WERI-Rb-1 (cell line): ENCODE results near the gene KCNIP1.
A peak's percentile ranks its signal among the peaks of the same experiment; 100 is the strongest.

ENCODE experiments used
- DNase-seq: peaks from one replicate; pipeline ENCODE4 v3.0.0-alpha.2; 2020
- H3K27ac ChIP-seq: fragments of 250-450 bp; sonication (Bioruptor Pico); 2 replicates; pipeline ENCODE4 v1.5.1; 2020; ENCODE audit warnings: mild to moderate bottlenecking, moderate library complexity
- H3K27me3 ChIP-seq: fragments of 250-450 bp; sonication (Bioruptor Pico); 2 replicates; pipeline ENCODE4 v1.5.1; 2021; ENCODE audit warnings: mild to moderate bottlenecking, low read depth, moderate library complexity; ENCODE audit not compliant: insufficient read depth, severe bottlenecking
- H3K36me3 ChIP-seq: fragments of 250-450 bp; sonication (Bioruptor Pico); 2 replicates; pipeline ENCODE4 v1.5.1; 2020; ENCODE audit warnings: mild to moderate bottlenecking, moderate library complexity
- H3K4me3 ChIP-seq: 2 replicates; pipeline ENCODE4 v1.5.1; 2011; ENCODE audit warnings: low read depth, mild to moderate bottlenecking, control low read depth, low read length
- H3K9me3 ChIP-seq: fragments of 250-450 bp; sonication (Bioruptor Pico); 2 replicates; pipeline ENCODE4 v1.5.1; 2021; ENCODE audit warnings: mild to moderate bottlenecking, moderate library complexity; ENCODE audit not compliant: severe bottlenecking
- TF ChIP-seq, protein P1 (sequence below): IDR thresholded peaks from 2 replicates; pipeline ENCODE4 v1.5.1; 2011; ENCODE audit warnings: low read depth, mild to moderate bottlenecking, control low read depth, inconsistent platforms, low read length

The KCNIP1 gene

DNA sequence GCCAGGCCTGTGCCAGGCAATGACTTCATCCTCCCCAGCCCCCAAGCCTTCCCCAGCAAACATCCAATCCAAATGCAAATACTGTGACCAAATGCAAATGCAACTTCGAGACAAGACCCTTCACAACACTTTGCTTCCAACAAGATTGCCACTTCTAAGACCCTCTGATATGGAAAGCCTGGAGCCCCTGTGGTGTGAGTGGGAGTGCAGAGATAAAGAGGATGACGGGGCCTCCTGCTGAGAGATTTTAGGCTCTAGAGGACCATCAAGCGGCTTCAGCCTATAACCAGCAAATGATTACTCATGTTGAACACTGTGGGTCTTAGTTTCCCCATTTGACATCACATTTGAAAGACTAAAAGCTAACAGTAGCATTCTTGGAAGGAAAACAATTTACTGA is 233.1 kb downstream of the KCNIP1 start:
- no peak overlapping the region for H3K27ac ChIP-seq
- no peaks in the 10 kb centered on the region for H3K9me3 ChIP-seq
- H3K27me3 ChIP-seq = peaks cover 11% of the 10 kb centered on the region
- H3K4me3 ChIP-seq = no peak overlapping the region
- no peak for DNase-seq
- H3K36me3 ChIP-seq = no peaks in the 10 kb centered on the region
- TF ChIP-seq, protein P1, sequence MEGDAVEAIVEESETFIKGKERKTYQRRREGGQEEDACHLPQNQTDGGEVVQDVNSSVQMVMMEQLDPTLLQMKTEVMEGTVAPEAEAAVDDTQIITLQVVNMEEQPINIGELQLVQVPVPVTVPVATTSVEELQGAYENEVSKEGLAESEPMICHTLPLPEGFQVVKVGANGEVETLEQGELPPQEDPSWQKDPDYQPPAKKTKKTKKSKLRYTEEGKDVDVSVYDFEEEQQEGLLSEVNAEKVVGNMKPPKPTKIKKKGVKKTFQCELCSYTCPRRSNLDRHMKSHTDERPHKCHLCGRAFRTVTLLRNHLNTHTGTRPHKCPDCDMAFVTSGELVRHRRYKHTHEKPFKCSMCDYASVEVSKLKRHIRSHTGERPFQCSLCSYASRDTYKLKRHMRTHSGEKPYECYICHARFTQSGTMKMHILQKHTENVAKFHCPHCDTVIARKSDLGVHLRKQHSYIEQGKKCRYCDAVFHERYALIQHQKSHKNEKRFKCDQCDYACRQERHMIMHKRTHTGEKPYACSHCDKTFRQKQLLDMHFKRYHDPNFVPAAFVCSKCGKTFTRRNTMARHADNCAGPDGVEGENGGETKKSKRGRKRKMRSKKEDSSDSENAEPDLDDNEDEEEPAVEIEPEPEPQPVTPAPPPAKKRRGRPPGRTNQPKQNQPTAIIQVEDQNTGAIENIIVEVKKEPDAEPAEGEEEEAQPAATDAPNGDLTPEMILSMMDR = no peak

DNA sequence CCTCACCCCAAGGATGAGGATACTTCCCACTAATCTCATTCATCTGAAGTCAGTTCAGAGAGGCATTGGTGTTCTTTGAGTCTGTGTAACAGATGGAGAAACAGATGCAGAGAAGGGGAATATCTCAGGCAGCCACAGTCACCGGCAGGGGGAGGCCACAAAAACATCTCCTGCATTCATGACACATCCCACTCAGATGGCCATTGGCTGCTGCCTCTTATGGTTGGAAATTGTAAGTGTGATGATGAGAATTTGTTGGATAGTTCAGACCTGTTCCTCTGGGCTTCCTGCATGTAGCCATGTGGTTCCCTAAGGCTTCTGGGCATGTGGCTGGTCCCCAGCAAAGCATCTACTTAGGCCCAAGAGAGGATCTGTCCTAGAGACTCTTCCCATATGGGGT is 233.8 kb downstream of the KCNIP1 start:
- H3K27ac ChIP-seq = no peak overlapping the region
- H3K36me3 ChIP-seq = no peaks in the 10 kb centered on the region
- peak; percentile 32 for DNase-seq
- peaks cover 15% of the 10 kb centered on the region for H3K27me3 ChIP-seq
- H3K4me3 ChIP-seq = no peak overlapping the region
- H3K9me3 ChIP-seq = no peaks in the 10 kb centered on the region
- TF ChIP-seq, protein P1 = no peak

DNA sequence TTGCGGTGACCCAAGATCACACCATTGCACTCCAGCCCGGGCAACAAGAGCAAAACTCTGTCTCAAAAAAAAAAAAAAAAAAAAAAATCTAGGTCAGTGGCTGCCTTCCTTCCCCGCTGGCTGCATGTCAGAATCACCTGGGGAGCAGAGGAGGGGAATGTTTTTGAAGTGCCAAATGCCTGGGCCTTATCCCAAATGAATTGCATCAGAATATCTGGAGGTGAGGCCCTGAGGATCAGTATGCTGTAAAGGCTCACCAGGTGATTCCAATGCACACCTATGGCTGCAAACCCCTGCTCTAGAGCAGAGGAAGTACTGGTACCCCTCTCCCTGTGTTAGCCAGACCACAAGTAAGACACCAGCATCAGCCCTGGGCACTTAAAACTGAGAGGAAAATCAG is 235.0 kb downstream of the KCNIP1 start:
- TF ChIP-seq, protein P1 = no peak
- no peak overlapping the region for H3K4me3 ChIP-seq
- H3K36me3 ChIP-seq = no peaks in the 10 kb centered on the region
- H3K27ac ChIP-seq = no peak overlapping the region
- no peak for DNase-seq
- no peaks in the 10 kb centered on the region for H3K9me3 ChIP-seq
- peaks cover 19% of the 10 kb centered on the region for H3K27me3 ChIP-seq

- no peak overlapping the region for H3K27ac ChIP-seq
Observed at GRCh38 chr5:170739446-170739845, 235.6 kb downstream of the KCNIP1 start.

GRCh38 chr5:170740551-170741205 is 236.9 kb downstream of the KCNIP1 start:
- H3K27ac ChIP-seq = no peak overlapping the region
- H3K36me3 ChIP-seq = no peaks in the 10 kb centered on the region
- DNase-seq = no peak
- H3K27me3 ChIP-seq = peaks cover 32% of the 10 kb centered on the region
- H3K9me3 ChIP-seq = no peaks in the 10 kb centered on the region
- no peak overlapping the region for H3K4me3 ChIP-seq
- TF ChIP-seq, protein P1 = no peak

More at GRCh38 chr5:170739446-170739845, 235.6 kb downstream of the KCNIP1 start:
- Histone ChIP-seq H3K4me3 (no peak overlapping the region), H3K36me3 (no peaks in the 10 kb centered on the region), H3K9me3 (no peaks in the 10 kb centered on the region), H3K27me3 (peaks cover 25% of the 10 kb centered on the region)
- DNase-seq = no peak
- TF ChIP-seq, protein P1 = no peak

- TF ChIP-seq, protein P1 = no peak
- no peak overlapping the region for H3K4me3 ChIP-seq
- peaks cover 38% of the 10 kb centered on the region for H3K27me3 ChIP-seq
- no peak overlapping the region for H3K27ac ChIP-seq
- no peaks in the 10 kb centered on the region for H3K36me3 ChIP-seq
- DNase-seq = no peak
- H3K9me3 ChIP-seq = no peaks in the 10 kb centered on the region
Observed at GRCh38 chr5:170741801-170742200, 238.0 kb downstream of the KCNIP1 start.
